Hepatocyte (in vitro differentiated cells): ENCODE measurements around the gene MEAK7. TPM values are rescaled to one million over a fixed set of nuclear protein-coding genes. Genes with fewer than 3 reads are reported as not detected.

ENCODE experiments used
- DNase-seq: peaks from one replicate; pipeline ENCODE4 v3.0.0-alpha.2; 2016; ENCODE audit warnings: low spot score
- H2AFZ ChIP-seq: fragments of 200-600 bp; sonication (generic); 2 replicates; pipeline ENCODE4 v1.6.0; 2016; ENCODE audit warnings: antibody characterized with exemption, mild to moderate bottlenecking
- H3K27ac ChIP-seq: fragments of 200-600 bp; sonication (generic); 2 replicates; pipeline ENCODE4 v1.5.1; 2016; ENCODE audit warnings: mild to moderate bottlenecking
- H3K27me3 ChIP-seq: fragments of 200-600 bp; sonication (generic); 2 replicates; pipeline ENCODE4 v1.6.1; 2016
- H3K36me3 ChIP-seq: fragments of 200-600 bp; sonication (generic); replicated peaks from 2 replicates; pipeline ENCODE4 v1.5.1; 2016; ENCODE audit warnings: low read depth; ENCODE audit not compliant: insufficient read depth
- H3K4me1 ChIP-seq: fragments of 200-600 bp; sonication (generic); 2 replicates; pipeline ENCODE4 v1.5.1; 2016; ENCODE audit warnings: mild to moderate bottlenecking, moderate library complexity; ENCODE audit not compliant: insufficient read depth
- H3K4me2 ChIP-seq: fragments of 200-600 bp; sonication (generic); 2 replicates; pipeline ENCODE4 v1.6.0; 2016
- H3K4me3 ChIP-seq: fragments of 200-600 bp; sonication (generic); 2 replicates; pipeline ENCODE4 v1.5.1; 2016; ENCODE audit warnings: mild to moderate bottlenecking
- H3K79me2 ChIP-seq: fragments of 200-600 bp; sonication (generic); 2 replicates; pipeline ENCODE4 v1.6.0; 2017; ENCODE audit warnings: mild to moderate bottlenecking
- H3K9me2 ChIP-seq: fragments of 200-600 bp; sonication (generic); replicated peaks from 2 replicates; pipeline ENCODE4 v1.6.0; 2017; ENCODE audit warnings: mild to moderate bottlenecking; ENCODE audit not compliant: insufficient read depth
- H3K9me3 ChIP-seq: fragments of 200-600 bp; sonication (generic); 2 replicates; pipeline ENCODE4 v1.5.1; 2016; ENCODE audit warnings: low read depth, mild to moderate bottlenecking
- H4K20me1 ChIP-seq: fragments of 200-600 bp; sonication (generic); 2 replicates; pipeline ENCODE4 v1.6.0; 2016; ENCODE audit warnings: mild to moderate bottlenecking; ENCODE audit not compliant: insufficient read depth, poor library complexity, severe bottlenecking
- EZH2 ChIP-seq: fragments of 200-600 bp; sonication (generic); IDR thresholded peaks from 2 replicates; pipeline ENCODE4 v1.6.1; 2016; ENCODE audit warnings: antibody characterized with exemption, mild to moderate bottlenecking, borderline replicate concordance
- EZH2phosphoT487 ChIP-seq: fragments of 200-600 bp; sonication (generic); IDR thresholded peaks from one replicate; pipeline ENCODE4 v1.6.1; 2018; ENCODE audit warnings: antibody characterized with exemption, mild to moderate bottlenecking, low read depth, moderate library complexity; ENCODE audit not compliant: unreplicated experiment, severe bottlenecking
- WGBS: methylation state at CpG from one replicate; pipeline ENCODE4 v1.1.6; 2016; ENCODE audit warnings: low lambda C conversion rate; ENCODE audit errors: missing lambda C conversion rate; 5-methylcytosine and 5-hydroxymethylcytosine counted together
- polyA plus RNA-seq: library from polyadenylated mRNA; unstranded; fragments of >200 nt; fragmentation: Nextera tagmentation; extraction: Ambion mirVana; gene quantifications from 2 replicates; pipeline ENCODE4 v1.2.1, GENCODE V29; 2016
- total RNA-seq: library from RNA; depleted of rRNA; stranded (reverse); fragments of >200 nt; gene quantifications from 2 replicates; pipeline ENCODE4 v1.2.3, GENCODE V29; 2014
- TF ChIP-seq, protein P1 (sequence below): fragments of 200-600 bp; sonication (generic); IDR thresholded peaks from 2 replicates; pipeline ENCODE4 v1.5.1; 2016; ENCODE audit warnings: antibody characterized with exemption, mild to moderate bottlenecking; ENCODE audit not compliant: poor library complexity

The MEAK7 gene
- total and polyA plus RNA-seq, 2 experiments from 2014 or later = 21.6 to 29.7 TPM

DNA sequence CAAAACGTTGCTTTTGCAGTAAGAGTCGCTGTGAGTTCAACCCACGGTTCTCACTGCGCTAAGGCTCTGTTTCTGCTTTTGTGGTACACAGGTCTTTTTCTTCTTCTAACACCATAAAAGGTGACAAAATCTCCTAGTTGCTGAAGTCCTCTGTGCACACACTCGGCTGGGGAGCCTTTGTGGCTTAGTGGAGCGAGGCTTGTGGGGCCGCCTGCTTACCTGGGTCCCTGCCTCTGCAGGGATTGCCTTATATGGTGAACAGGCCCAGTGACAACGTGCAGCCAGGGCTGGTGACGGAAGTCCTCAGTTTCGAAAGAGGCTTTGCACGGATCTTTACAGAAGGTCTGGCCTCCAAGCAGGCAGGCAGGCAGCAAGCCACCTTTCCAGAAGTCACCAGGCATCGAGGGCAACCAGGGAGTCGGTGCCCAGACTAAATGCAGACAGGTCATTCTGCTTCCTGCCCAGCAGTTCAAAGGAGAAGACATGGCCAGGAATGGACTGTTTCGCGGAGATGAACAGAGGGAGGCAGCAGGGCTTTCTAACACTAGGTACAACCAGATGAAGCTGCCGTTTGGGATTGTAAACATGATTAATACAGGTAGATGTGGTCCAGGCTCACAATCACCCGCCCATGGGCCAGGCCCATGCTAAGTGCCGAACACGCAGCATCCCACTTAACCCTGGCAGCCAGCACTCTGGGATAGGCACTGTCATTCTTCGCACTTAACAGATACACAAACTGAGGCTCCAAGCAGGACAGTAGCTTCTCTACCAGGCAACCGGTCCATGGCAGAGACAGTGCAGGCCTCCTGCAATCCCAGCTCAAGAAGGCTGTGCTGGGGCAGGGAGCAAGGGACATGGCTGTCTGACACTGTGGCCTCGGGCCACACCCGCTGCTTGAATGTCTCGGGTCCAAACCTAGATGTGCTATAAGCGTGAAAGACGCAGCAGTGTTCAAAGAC lies 10.7 kb upstream of the MEAK7 start:
- H3K27ac ChIP-seq = peak overlapping the region; percentile 23
- WGBS = 75% methylated on average over 25 of the region's 26 CpGs
- H2AFZ ChIP-seq = no peak overlapping the region
- H3K79me2 ChIP-seq = no peaks in the 10 kb centered on the region
- no peak overlapping the region for H3K4me2 ChIP-seq
- H4K20me1 ChIP-seq = no peaks in the 10 kb centered on the region
- no peaks in the 10 kb centered on the region for H3K9me2 ChIP-seq
- no peaks in the 10 kb centered on the region for H3K36me3 ChIP-seq
- DNase-seq = peak; percentile 45
- no peak overlapping the region for H3K4me3 ChIP-seq
- H3K27me3 ChIP-seq = no peaks in the 10 kb centered on the region
- TF ChIP-seq EZH2 (no peak), EZH2phosphoT487 (no peak)
- TF ChIP-seq, protein P1, sequence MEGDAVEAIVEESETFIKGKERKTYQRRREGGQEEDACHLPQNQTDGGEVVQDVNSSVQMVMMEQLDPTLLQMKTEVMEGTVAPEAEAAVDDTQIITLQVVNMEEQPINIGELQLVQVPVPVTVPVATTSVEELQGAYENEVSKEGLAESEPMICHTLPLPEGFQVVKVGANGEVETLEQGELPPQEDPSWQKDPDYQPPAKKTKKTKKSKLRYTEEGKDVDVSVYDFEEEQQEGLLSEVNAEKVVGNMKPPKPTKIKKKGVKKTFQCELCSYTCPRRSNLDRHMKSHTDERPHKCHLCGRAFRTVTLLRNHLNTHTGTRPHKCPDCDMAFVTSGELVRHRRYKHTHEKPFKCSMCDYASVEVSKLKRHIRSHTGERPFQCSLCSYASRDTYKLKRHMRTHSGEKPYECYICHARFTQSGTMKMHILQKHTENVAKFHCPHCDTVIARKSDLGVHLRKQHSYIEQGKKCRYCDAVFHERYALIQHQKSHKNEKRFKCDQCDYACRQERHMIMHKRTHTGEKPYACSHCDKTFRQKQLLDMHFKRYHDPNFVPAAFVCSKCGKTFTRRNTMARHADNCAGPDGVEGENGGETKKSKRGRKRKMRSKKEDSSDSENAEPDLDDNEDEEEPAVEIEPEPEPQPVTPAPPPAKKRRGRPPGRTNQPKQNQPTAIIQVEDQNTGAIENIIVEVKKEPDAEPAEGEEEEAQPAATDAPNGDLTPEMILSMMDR = no peak
- H3K9me3 ChIP-seq = no peaks in the 10 kb centered on the region
- no peaks in the 10 kb centered on the region for H3K4me1 ChIP-seq

DNA sequence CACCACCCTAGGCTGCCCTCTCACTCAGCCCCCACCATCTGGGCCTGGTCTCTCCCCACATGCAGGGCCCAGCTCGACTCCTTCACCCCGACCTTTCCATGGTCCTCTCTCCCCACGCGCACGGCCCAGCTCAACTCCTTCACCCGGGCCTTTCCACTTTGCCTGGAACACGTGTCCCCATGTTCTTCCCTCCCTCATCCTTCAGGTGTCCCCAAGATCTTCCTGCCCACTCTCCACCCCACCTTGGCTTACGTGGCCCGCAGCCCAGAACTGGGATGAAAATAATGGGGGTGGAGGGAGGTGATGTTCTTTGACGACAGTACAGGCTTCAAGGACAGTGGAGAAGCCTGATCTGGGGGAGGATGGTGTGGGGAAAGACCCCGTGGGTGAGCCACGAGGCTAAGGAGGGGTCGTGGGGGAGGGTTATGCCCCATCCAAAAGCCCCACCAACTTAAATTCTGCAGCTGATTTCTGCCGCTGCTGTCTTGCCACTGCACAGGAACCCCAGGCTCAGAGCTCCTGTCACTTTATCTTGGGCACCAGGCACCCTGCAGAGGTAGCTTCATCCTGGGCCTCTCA lies 9.9 kb upstream of the MEAK7 start:
- Histone ChIP-seq H4K20me1 (no peaks in the 10 kb centered on the region), H3K27me3 (no peaks in the 10 kb centered on the region), H3K4me1 (no peaks in the 10 kb centered on the region), H3K4me2 (no peak overlapping the region), H3K79me2 (no peaks in the 10 kb centered on the region), H3K9me2 (no peaks in the 10 kb centered on the region), H3K4me3 (no peak overlapping the region), H3K36me3 (no peaks in the 10 kb centered on the region), H3K27ac (peak overlapping the region; percentile 23), H2AFZ (no peak overlapping the region), H3K9me3 (no peaks in the 10 kb centered on the region)
- 86% methylated on average over 14 of the region's 14 CpGs for WGBS
- TF ChIP-seq, protein P1 = no peak
- TF ChIP-seq EZH2phosphoT487 (no peak), EZH2 (no peak)
- no peak for DNase-seq

DNA sequence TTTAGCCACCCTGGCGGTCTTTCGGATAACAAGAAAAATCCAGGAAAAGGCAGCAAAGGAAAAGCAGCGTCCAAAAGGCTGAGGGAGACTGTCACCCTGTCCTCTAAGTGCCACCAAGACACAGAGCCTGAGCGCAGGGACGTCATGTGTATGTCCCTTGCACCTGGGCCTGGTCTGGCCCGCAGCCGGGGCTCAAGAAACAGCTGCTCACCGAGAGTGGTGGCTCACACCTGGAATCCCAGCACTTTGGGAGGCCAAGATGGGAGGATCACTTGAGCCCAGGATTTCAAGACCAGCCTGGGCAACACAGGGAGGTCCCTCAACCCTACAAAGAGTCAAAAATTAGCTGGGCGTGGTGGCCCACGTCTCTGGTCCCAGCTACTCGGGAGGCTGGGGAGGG lies 9.2 kb upstream of the MEAK7 start:
- TF ChIP-seq, protein P1 = no peak
- TF ChIP-seq EZH2phosphoT487 = no peak
- TF ChIP-seq EZH2 = no peak
- Histone ChIP-seq H3K27me3 (no peaks in the 10 kb centered on the region), H3K36me3 (no peaks in the 10 kb centered on the region), H4K20me1 (no peaks in the 10 kb centered on the region), H3K4me1 (no peaks in the 10 kb centered on the region), H3K4me3 (no peak overlapping the region), H3K9me2 (no peaks in the 10 kb centered on the region), H3K4me2 (no peak overlapping the region), H3K9me3 (no peaks in the 10 kb centered on the region), H3K79me2 (no peaks in the 10 kb centered on the region), H2AFZ (no peak overlapping the region), H3K27ac (no peak overlapping the region)
- no peak for DNase-seq
- WGBS = 93% methylated on average over 10 of the region's 11 CpGs
